Erythroblast (primary cell): ENCODE data around the gene PRELID3B.

Experiments
- GATA1 ChIP-seq: IDR thresholded peaks from 2 replicates; pipeline ENCODE4 v1.6.1; 2011; ENCODE audit warnings: low read depth, mild to moderate bottlenecking, control low read depth, low read length, moderate library complexity
- POLR2A ChIP-seq: IDR thresholded peaks from 2 replicates; pipeline ENCODE4 v1.6.1; 2011; ENCODE audit warnings: mild to moderate bottlenecking, low read length

- no peak for TF ChIP-seq POLR2A
- TF ChIP-seq GATA1: no peak
These were observed 53.4 kb downstream of the PRELID3B start for GRCh38 chr20:58989196-58989595.
